ENCODE measurements around the gene SHE. TPM values are rescaled to one million over a fixed set of nuclear protein-coding genes. Genes with fewer than 3 reads are reported as not detected.
"Not testable (repeated sequence)": the region's sequence is repeated elsewhere in the genome, so short reads cannot be mapped to it uniquely, and the experiment has no call there.

SHE gene
- polyA plus RNA-seq, 1 experiment = not detected

DNA sequence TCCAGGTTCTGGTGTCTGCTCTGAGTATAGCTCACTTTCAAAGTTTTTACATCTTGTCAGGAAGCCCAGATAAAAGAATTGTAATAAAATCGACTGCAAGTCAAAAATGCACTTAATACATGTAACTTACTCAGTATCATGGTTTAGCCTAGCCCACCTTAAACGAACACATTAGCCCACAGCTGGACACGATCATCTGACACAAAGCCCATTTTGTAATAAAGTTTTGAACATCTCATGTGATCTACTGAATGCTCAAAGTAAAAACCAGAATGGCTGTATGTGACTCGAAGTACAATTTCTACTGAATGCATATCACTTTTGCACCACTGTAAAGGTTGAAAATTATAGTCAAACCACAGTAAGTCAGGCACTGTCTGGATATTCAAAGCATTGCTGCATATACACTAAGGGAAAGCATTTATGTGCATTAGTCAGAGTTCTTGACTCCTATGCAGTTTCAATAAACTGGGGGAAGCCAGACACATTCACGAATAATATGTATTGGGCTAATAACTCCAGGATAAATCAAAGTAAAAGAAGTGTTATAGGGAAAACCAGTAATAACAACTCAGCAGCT, 12.4 kb downstream of the SHE start:
- no peak for DNase-seq (ENCODE audit: low read depth)
- ChIA-PET CTCF (interaction anchor here (0.6 to 2.9 kb wide), 4 partner anchors 10 to 180 kb away, joined by 3 to 14 read pairs (median 5); no protein-coding TSS in a partner anchor), POLR2A (interaction anchor here (0.6 kb wide), 1 partner anchor 163 kb away, joined by 15 read pairs; no protein-coding TSS in a partner anchor)
- TF ChIP-seq, protein P1, sequence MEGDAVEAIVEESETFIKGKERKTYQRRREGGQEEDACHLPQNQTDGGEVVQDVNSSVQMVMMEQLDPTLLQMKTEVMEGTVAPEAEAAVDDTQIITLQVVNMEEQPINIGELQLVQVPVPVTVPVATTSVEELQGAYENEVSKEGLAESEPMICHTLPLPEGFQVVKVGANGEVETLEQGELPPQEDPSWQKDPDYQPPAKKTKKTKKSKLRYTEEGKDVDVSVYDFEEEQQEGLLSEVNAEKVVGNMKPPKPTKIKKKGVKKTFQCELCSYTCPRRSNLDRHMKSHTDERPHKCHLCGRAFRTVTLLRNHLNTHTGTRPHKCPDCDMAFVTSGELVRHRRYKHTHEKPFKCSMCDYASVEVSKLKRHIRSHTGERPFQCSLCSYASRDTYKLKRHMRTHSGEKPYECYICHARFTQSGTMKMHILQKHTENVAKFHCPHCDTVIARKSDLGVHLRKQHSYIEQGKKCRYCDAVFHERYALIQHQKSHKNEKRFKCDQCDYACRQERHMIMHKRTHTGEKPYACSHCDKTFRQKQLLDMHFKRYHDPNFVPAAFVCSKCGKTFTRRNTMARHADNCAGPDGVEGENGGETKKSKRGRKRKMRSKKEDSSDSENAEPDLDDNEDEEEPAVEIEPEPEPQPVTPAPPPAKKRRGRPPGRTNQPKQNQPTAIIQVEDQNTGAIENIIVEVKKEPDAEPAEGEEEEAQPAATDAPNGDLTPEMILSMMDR (IDR thresholded peaks at IDR 0.05; ENCODE audit: insufficient read depth, low read depth, low read length) = no peak
- Histone ChIP-seq H3K27me3 (ENCODE audit: control insufficient read depth, insufficient read depth, low read length) (peaks cover 31% of the 10 kb centered on the region), H3K36me3 (ENCODE audit: control insufficient read depth, insufficient read depth, low read length) (no peaks in the 10 kb centered on the region), H3K4me3 (ENCODE audit: low read depth, low read length) (no peak overlapping the region)

DNA sequence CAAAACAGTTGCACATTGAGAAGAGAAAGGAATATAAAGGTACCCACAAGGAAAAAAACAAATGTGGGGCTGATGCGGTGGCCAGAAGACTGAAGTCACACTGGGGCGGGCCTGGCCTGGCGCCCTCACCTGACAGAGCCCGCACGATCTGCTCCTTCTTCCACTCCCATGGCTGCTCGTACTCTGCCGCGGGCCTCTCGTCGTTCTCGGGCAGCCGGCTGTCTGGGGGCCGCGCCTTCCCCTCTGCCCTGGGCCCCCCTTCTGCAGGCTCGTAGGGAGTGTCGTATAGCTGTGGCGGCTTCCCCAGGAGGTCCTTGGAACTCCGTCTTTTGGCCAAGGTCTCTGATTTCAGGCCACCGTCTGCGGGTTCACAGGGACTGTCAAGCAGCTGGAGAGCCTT, 13.3 kb downstream of the SHE start:
- ChIA-PET CTCF (interaction anchor here (0.6 to 2.9 kb wide), 2 partner anchors 9 to 60 kb away, joined by 3 to 14 read pairs; no protein-coding TSS in a partner anchor), POLR2A (interaction anchor here (0.6 kb wide), 1 partner anchor 163 kb away, joined by 15 read pairs; no protein-coding TSS in a partner anchor)
- no peak for DNase-seq (ENCODE audit: low read depth)
- TF ChIP-seq, protein P1 (IDR thresholded peaks at IDR 0.05; ENCODE audit: insufficient read depth, low read depth, low read length) = no peak
- Histone ChIP-seq H3K27me3 (ENCODE audit: control insufficient read depth, insufficient read depth, low read length) (peaks cover 29% of the 10 kb centered on the region), H3K4me3 (ENCODE audit: low read depth, low read length) (no peak overlapping the region), H3K36me3 (ENCODE audit: control insufficient read depth, insufficient read depth, low read length) (no peaks in the 10 kb centered on the region)

- DNase-seq (ENCODE audit: low read depth); H3K36me3 ChIP-seq (ENCODE audit: control insufficient read depth, insufficient read depth, low read length); H3K4me3 ChIP-seq (ENCODE audit: low read depth, low read length): not testable (repeated sequence)
- H3K27me3 ChIP-seq (ENCODE audit: control insufficient read depth, insufficient read depth, low read length) = peaks cover 19% of the 10 kb centered on the region
- CTCF ChIA-PET = interaction anchor here (0.9 to 2.9 kb wide), 2 partner anchors 59 to 62 kb away, joined by 3 to 14 read pairs; no protein-coding TSS in a partner anchor
- POLR2A ChIA-PET = interaction anchor here (0.6 kb wide), 1 partner anchor 110 kb away, joined by 4 read pairs; no protein-coding TSS in a partner anchor
These were observed 15.5 kb downstream of the SHE start for GRCh38 chr1:154486756-154487155.

DNA sequence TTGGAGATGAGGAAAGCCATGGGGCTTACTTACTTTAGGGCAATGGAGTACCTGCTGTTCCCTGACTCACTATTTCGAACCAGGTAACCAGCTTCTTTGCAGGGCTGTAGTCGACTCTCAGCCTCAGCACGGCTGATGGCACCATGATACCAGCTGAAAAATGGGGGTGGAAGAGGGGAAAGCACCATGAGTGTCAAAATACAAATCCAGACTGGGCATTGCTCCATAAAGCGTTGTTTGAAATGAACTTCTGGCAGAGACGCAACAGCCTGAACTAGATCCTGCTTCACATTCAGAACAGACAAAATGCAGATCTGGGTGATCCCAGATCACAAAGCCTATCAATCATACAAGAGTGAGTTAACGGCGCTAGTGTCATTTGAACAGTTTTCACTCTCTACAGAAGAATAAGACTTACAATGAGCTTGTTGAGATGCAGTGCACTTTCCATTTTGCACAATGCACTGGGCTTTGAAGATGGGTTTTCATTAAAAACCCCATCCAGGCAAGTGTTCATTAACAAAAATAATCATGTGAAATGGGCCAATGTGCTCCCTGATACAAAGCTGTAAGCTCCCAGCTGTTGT, 16.2 kb downstream of the SHE start:
- peaks cover 14% of the 10 kb centered on the region for H3K27me3 ChIP-seq (ENCODE audit: control insufficient read depth, insufficient read depth, low read length)
- H3K4me3 ChIP-seq (ENCODE audit: low read depth, low read length) = no peak overlapping the region
- CTCF ChIA-PET = interaction anchor here (0.9 to 2.9 kb wide), 2 partner anchors 60 to 62 kb away, joined by 3 to 14 read pairs; no protein-coding TSS in a partner anchor
- no peak for DNase-seq (ENCODE audit: low read depth)
- POLR2A ChIA-PET = interaction anchor here (0.6 kb wide), 1 partner anchor 109 kb away, joined by 4 read pairs; no protein-coding TSS in a partner anchor
- H3K36me3 ChIP-seq (ENCODE audit: control insufficient read depth, insufficient read depth, low read length) = no peaks in the 10 kb centered on the region
- TF ChIP-seq, protein P1 (IDR thresholded peaks at IDR 0.05; ENCODE audit: insufficient read depth, low read depth, low read length) = no peak

DNA sequence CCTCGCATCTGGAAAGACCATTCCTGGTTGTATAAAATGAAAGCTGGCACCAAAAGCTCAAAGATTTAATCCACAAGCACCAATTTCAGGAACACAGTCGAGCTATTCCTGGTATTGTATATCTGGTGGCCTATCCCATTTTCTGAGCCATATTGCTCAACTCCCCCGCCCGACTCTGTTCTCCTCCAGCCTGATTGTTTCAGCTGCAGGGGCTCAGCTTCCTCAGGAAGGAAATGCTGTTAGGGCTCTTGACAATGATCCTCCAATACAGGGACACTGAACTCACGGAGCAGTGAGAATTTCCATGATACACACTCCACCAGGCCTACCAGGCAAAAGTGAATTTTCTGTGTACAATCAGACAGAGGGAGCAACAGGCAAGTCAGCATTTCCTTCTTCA, 17.1 kb downstream of the SHE start:
- CTCF ChIA-PET = interaction anchor here (0.7 to 2.9 kb wide), 3 partner anchors 61 to 576 kb away, joined by 3 to 14 read pairs (median 3); no protein-coding TSS in a partner anchor
- no peak for DNase-seq (ENCODE audit: low read depth)
- POLR2A ChIA-PET = no interaction called here
- Histone ChIP-seq H3K4me3 (ENCODE audit: low read depth, low read length) (no peak overlapping the region), H3K27me3 (ENCODE audit: control insufficient read depth, insufficient read depth, low read length) (peaks cover 8% of the 10 kb centered on the region), H3K36me3 (ENCODE audit: control insufficient read depth, insufficient read depth, low read length) (no peaks in the 10 kb centered on the region)
- TF ChIP-seq, protein P1 (IDR thresholded peaks at IDR 0.05; ENCODE audit: insufficient read depth, low read depth, low read length) = no peak
